ENCODE data around the gene SYT17.
A peak's percentile ranks its signal among the peaks of the same experiment; 100 is the strongest.

The SYT17 gene

GRCh38 chr16:19167710-19168370 is at the start of gene SYT17:
SYT17 (plus strand) TSS chr16:19168240; CDS start chr16:19168647, 407 bp downstream.
- DNase-seq (ENCODE audit: insufficient read length, low spot score) (peak; percentile 93), FAIRE-seq (no peak)
- TF ChIP-seq POLR2A (IDR thresholded peaks at IDR 0.05; ENCODE audit: low read depth, low read length), result no peak

- FAIRE-seq (peak; percentile 90), DNase-seq (ENCODE audit: insufficient read length, low spot score) (peak; percentile 81)
- TF ChIP-seq POLR2A (IDR thresholded peaks at IDR 0.05; ENCODE audit: low read depth, low read length), result no peak
These were observed 49.1 kb upstream of the SYT17 start for GRCh38 chr16:19118938-19119431.

GRCh38 chr16:19119564-19119963 is 48.5 kb upstream of the SYT17 start:
- no peak for TF ChIP-seq POLR2A (IDR thresholded peaks at IDR 0.05; ENCODE audit: low read depth, low read length)
- DNase-seq (ENCODE audit: insufficient read length, low spot score) (no peak), FAIRE-seq (no peak)

- TF ChIP-seq POLR2A (IDR thresholded peaks at IDR 0.05; ENCODE audit: low read depth, low read length), result no peak
- FAIRE-seq (no peak), DNase-seq (ENCODE audit: insufficient read length, low spot score) (no peak)
These were observed 44.4 kb upstream of the SYT17 start for GRCh38 chr16:19123535-19124178.

GRCh38 chr16:19126300-19126699 is 41.7 kb upstream of the SYT17 start:
- FAIRE-seq (no peak), DNase-seq (ENCODE audit: insufficient read length, low spot score) (no peak)
- no peak for TF ChIP-seq POLR2A (IDR thresholded peaks at IDR 0.05; ENCODE audit: low read depth, low read length)

GRCh38 chr16:19127205-19127604 is 40.8 kb upstream of the SYT17 start:
- no peak for FAIRE-seq
- no peak for DNase-seq (ENCODE audit: insufficient read length, low spot score)
- no peak for TF ChIP-seq POLR2A (IDR thresholded peaks at IDR 0.05; ENCODE audit: low read depth, low read length)

GRCh38 chr16:19127674-19128131 is 40.3 kb upstream of the SYT17 start:
- FAIRE-seq (no peak), DNase-seq (ENCODE audit: insufficient read length, low spot score) (no peak)
- TF ChIP-seq POLR2A (IDR thresholded peaks at IDR 0.05; ENCODE audit: low read depth, low read length), result no peak

GRCh38 chr16:19128454-19129200 is 39.4 kb upstream of the SYT17 start:
- FAIRE-seq (no peak), DNase-seq (ENCODE audit: insufficient read length, low spot score) (no peak)
- TF ChIP-seq POLR2A (IDR thresholded peaks at IDR 0.05; ENCODE audit: low read depth, low read length), result no peak

GRCh38 chr16:19130385-19130784 is 37.7 kb upstream of the SYT17 start:
- FAIRE-seq (no peak), DNase-seq (ENCODE audit: insufficient read length, low spot score) (no peak)
- TF ChIP-seq POLR2A (IDR thresholded peaks at IDR 0.05; ENCODE audit: low read depth, low read length), result no peak

GRCh38 chr16:19130852-19131824 is 36.9 kb upstream of the SYT17 start:
- no peak for TF ChIP-seq POLR2A (IDR thresholded peaks at IDR 0.05; ENCODE audit: low read depth, low read length)
- DNase-seq (ENCODE audit: insufficient read length, low spot score) (no peak), FAIRE-seq (peak; percentile 84)

- DNase-seq (ENCODE audit: insufficient read length, low spot score) (no peak), FAIRE-seq (no peak)
- TF ChIP-seq POLR2A (IDR thresholded peaks at IDR 0.05; ENCODE audit: low read depth, low read length), result no peak
These were observed 36.2 kb upstream of the SYT17 start for GRCh38 chr16:19131825-19132218.

GRCh38 chr16:19132255-19132654 is 35.8 kb upstream of the SYT17 start:
- no peak for DNase-seq (ENCODE audit: insufficient read length, low spot score)
- FAIRE-seq, result no peak
- TF ChIP-seq POLR2A (IDR thresholded peaks at IDR 0.05; ENCODE audit: low read depth, low read length), result no peak

- DNase-seq (ENCODE audit: insufficient read length, low spot score) (no peak), FAIRE-seq (no peak)
- TF ChIP-seq POLR2A (IDR thresholded peaks at IDR 0.05; ENCODE audit: low read depth, low read length), result no peak
These were observed 35.1 kb upstream of the SYT17 start for GRCh38 chr16:19132898-19133297.

Measured in H54 (cell line).